Inferior parietal cortex (tissue), 1 donor: ENCODE data around the gene ADAD2.

Experiments used
- DNase-seq: peaks from one replicate; pipeline ENCODE4 v3.0.0-alpha.2; 2016; ENCODE audit errors: extremely low spot score

Gene ADAD2

DNA sequence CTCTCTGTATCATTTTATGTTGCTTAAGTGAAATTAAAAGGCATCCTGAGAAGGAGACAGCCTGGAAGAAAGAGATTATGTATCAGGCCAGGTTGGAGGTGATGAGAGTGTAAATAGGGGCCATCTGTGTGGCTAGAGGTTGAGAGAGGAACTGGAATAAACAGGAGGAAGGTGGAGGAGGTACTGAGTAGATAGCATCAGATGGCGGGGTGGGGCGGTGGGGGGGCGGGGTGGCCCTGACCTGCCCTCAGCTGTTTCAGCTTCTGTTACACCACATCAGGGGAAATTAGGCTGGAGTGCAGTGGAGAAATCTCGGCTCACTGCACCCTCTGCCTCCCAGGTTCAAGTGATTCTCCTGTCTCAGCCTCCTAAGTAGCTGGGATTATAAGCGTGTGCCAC, 55.7 kb downstream of the ADAD2 start:
- DNase-seq: no peak
